Measurements from ENCODE around the gene ATXN2. TPM values are rescaled to one million over a fixed set of nuclear protein-coding genes. Genes with fewer than 3 reads are reported as not detected.
"Not testable (repeated sequence)": the region's sequence is repeated elsewhere in the genome, so short reads cannot be mapped to it uniquely, and the experiment has no call there.

The ATXN2 gene
- total and polyA plus RNA-seq, 2 donors from 2014 or later, result 27.1 to 56.5 TPM

GRCh38 chr12:111607239-111607638, 8.1 kb upstream of the ATXN2 start:
- Histone ChIP-seq H3K4me3 (ENCODE audit: low read length in 3 of 3) (no peak overlapping the region), H3K27me3 (ENCODE audit: control insufficient read depth, insufficient read depth, low read length) (no peaks in the 10 kb centered on the region), H3K27ac (ENCODE audit: low read depth in 2 of 2, low read length in 2 of 2) (no peak overlapping the region), H3K36me3 (ENCODE audit: control insufficient read depth in 2 of 3, insufficient read depth in 3 of 3, low read length in 3 of 3) (no peaks in the 10 kb centered on the region), H3K4me1 (ENCODE audit: control insufficient read depth in 2 of 3, insufficient read depth in 2 of 3, low read depth in 1 of 3, low read length in 3 of 3) (no peaks in the 10 kb centered on the region), H3K9ac (ENCODE audit: low read length in 3 of 3) (no peak overlapping the region), H3K9me3 (ENCODE audit: control insufficient read depth in 2 of 3, insufficient read depth in 1 of 3, low read length in 3 of 3) (no peaks in the 10 kb centered on the region)
- FAIRE-seq, result no peak
- no peak for DNase-seq
- intact Hi-C loops (cut with DNase I), result no loop called here
- TF ChIP-seq CTCF (IDR thresholded peaks at IDR 0.05; ENCODE audit: borderline replicate concordance, extremely low read depth, insufficient read depth), result no peak

- Histone ChIP-seq H3K27ac (ENCODE audit: low read depth in 2 of 2, low read length in 2 of 2) (no peak overlapping the region), H3K4me3 (ENCODE audit: low read length in 3 of 3) (no peak overlapping the region), H3K36me3 (ENCODE audit: control insufficient read depth in 2 of 3, insufficient read depth in 3 of 3, low read length in 3 of 3) (no peaks in the 10 kb centered on the region), H3K9ac (ENCODE audit: low read length in 3 of 3) (no peak overlapping the region), H3K27me3 (ENCODE audit: control insufficient read depth, insufficient read depth, low read length) (no peaks in the 10 kb centered on the region), H3K9me3 (ENCODE audit: control insufficient read depth in 2 of 3, insufficient read depth in 1 of 3, low read length in 3 of 3) (no peaks in the 10 kb centered on the region), H3K4me1 (ENCODE audit: control insufficient read depth in 2 of 3, insufficient read depth in 2 of 3, low read depth in 1 of 3, low read length in 3 of 3) (no peaks in the 10 kb centered on the region)
- DNase-seq, result no peak
- intact Hi-C loops (cut with DNase I), result no loop called here
- FAIRE-seq, result no peak
- TF ChIP-seq CTCF (IDR thresholded peaks at IDR 0.05; ENCODE audit: borderline replicate concordance, extremely low read depth, insufficient read depth), result no peak
These were observed 7.7 kb upstream of the ATXN2 start for GRCh38 chr12:111606767-111607230.

GRCh38 chr12:111605911-111606766, 7.0 kb upstream of the ATXN2 start:
- FAIRE-seq, result no peak
- intact Hi-C loops (cut with DNase I), result no loop called here

GRCh38 chr12:111602857-111603256, 3.7 kb upstream of the ATXN2 start:
- H3K27me3 ChIP-seq (ENCODE audit: control insufficient read depth, insufficient read depth, low read length); H3K36me3 ChIP-seq (ENCODE audit: control insufficient read depth in 2 of 3, insufficient read depth in 3 of 3, low read length in 3 of 3); intact Hi-C loops (cut with DNase I); H3K9ac ChIP-seq (ENCODE audit: low read length in 3 of 3); FAIRE-seq; H3K4me3 ChIP-seq (ENCODE audit: low read length in 3 of 3); H3K9me3 ChIP-seq (ENCODE audit: control insufficient read depth in 2 of 3, insufficient read depth in 1 of 3, low read length in 3 of 3); H3K4me1 ChIP-seq (ENCODE audit: control insufficient read depth in 2 of 3, insufficient read depth in 2 of 3, low read depth in 1 of 3, low read length in 3 of 3); H3K27ac ChIP-seq (ENCODE audit: low read depth in 2 of 2, low read length in 2 of 2): not testable (repeated sequence)
- peak in 1 of 5 donors; percentile 15 for DNase-seq

More at GRCh38 chr12:111605911-111606766, 7.0 kb upstream of the ATXN2 start:
- H3K9ac ChIP-seq (ENCODE audit: low read length in 3 of 3), result no peak overlapping the region
- TF ChIP-seq CTCF (IDR thresholded peaks at IDR 0.05; ENCODE audit: borderline replicate concordance, extremely low read depth, insufficient read depth), result no peak
- no peaks in the 10 kb centered on the region for H3K27me3 ChIP-seq (ENCODE audit: control insufficient read depth, insufficient read depth, low read length)
- no peaks in the 10 kb centered on the region for H3K4me1 ChIP-seq (ENCODE audit: control insufficient read depth in 2 of 3, insufficient read depth in 2 of 3, low read depth in 1 of 3, low read length in 3 of 3)
- H3K36me3 ChIP-seq (ENCODE audit: control insufficient read depth in 2 of 3, insufficient read depth in 3 of 3, low read length in 3 of 3), result no peaks in the 10 kb centered on the region
- no peak overlapping the region for H3K27ac ChIP-seq (ENCODE audit: low read depth in 2 of 2, low read length in 2 of 2)
- DNase-seq, result peak in 1 of 5 donors; percentile 12
- no peaks in the 10 kb centered on the region for H3K9me3 ChIP-seq (ENCODE audit: control insufficient read depth in 2 of 3, insufficient read depth in 1 of 3, low read length in 3 of 3)
- no peak overlapping the region for H3K4me3 ChIP-seq (ENCODE audit: low read length in 3 of 3)
